Prostate gland (tissue), 2 donors: ENCODE measurements around the gene PNMA8A.

Source experiments
- POLR2A ChIP-seq: fragments of 450-650 bp; IDR thresholded peaks from one replicate; pipeline ENCODE4 v1.6.1; 2016; ENCODE audit warnings: antibody characterized with exemption, mild to moderate bottlenecking
- POLR2AphosphoS5 ChIP-seq: sonication (generic); formaldehyde crosslinking; IDR thresholded peaks from one replicate; pipeline ENCODE4 v1.6.1; 2017; ENCODE audit warnings: antibody characterized with exemption
- TF ChIP-seq, protein P1 (sequence below), 4 experiments: fragments of 200-600 bp in 2 of 4; fragments of 450-650 bp in 2 of 4; sonication (generic) in 2 of 4; IDR thresholded peaks; 1 replicate in 3 of 4; 2 replicates in 1 of 4; pipeline ENCODE4 v1.5.1; 2016 to 2019; ENCODE audit warnings: antibody characterized with exemption in 4 of 4, mild to moderate bottlenecking in 2 of 4, moderate library complexity in 2 of 4

DNA sequence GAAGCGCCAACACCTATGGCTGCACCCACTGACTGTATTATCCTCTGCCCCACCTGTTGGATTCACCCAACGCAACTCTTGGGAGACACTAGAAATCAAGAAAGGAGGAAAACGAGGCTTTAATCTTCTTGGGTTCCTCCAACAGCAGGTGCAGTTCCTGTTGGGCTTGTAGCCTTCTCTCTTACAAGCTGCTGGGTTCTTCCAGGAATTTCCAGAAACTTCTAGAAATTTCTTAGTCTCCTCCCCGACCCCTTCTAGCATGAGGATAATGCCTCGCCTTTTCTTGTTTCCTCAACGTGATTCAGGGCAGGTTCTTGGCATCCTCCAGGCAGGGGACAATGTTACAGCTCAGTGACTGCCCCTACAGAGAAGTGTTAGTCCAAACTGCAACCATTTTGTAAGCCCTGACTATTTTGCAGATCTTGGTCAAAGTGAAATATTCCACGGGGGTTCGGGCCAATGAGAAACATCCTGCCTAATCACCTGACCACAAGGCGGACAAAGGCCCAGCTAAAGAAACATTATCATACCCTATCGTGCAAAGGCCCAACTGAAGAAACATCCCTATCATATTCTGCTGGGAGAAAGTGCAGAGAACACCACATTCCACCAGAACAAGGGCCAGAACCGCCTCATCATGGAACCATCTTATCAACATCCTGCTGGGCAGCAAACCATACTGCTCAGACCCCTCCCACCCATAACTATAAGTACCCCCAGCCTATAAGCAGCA, 614 bp upstream of the PNMA8A start:
- TF ChIP-seq, protein P1, sequence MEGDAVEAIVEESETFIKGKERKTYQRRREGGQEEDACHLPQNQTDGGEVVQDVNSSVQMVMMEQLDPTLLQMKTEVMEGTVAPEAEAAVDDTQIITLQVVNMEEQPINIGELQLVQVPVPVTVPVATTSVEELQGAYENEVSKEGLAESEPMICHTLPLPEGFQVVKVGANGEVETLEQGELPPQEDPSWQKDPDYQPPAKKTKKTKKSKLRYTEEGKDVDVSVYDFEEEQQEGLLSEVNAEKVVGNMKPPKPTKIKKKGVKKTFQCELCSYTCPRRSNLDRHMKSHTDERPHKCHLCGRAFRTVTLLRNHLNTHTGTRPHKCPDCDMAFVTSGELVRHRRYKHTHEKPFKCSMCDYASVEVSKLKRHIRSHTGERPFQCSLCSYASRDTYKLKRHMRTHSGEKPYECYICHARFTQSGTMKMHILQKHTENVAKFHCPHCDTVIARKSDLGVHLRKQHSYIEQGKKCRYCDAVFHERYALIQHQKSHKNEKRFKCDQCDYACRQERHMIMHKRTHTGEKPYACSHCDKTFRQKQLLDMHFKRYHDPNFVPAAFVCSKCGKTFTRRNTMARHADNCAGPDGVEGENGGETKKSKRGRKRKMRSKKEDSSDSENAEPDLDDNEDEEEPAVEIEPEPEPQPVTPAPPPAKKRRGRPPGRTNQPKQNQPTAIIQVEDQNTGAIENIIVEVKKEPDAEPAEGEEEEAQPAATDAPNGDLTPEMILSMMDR (IDR thresholded peaks at IDR 0.05) = no peak
- TF ChIP-seq POLR2AphosphoS5 = no peak
- TF ChIP-seq POLR2A = no peak
